Measurements from ENCODE around the gene MTSS2.

MTSS2 gene

GRCh38 chr16:70685938-70686375 is at the start of gene MTSS2:
Gene MTSS2 (minus strand): TSS chr16:70686053. CDS start chr16:70685791, 262 bp downstream.
- DNase-seq (ENCODE audit: low read depth in 2 of 2): no peak

GRCh38 chr16:70735141-70735979 is 49.5 kb upstream of the MTSS2 start:
- no peak for DNase-seq (ENCODE audit: low read depth in 2 of 2)

- no peak for DNase-seq (ENCODE audit: low read depth in 2 of 2)
These were observed 48.8 kb upstream of the MTSS2 start for GRCh38 chr16:70734522-70735095.

- no peak for DNase-seq (ENCODE audit: low read depth in 2 of 2)
These were observed 45.1 kb upstream of the MTSS2 start for GRCh38 chr16:70730944-70731343.

GRCh38 chr16:70730031-70730430 is 44.2 kb upstream of the MTSS2 start:
- no peak for DNase-seq (ENCODE audit: low read depth in 2 of 2)

- no peak for DNase-seq (ENCODE audit: low read depth in 2 of 2)
These were observed 43.4 kb upstream of the MTSS2 start for GRCh38 chr16:70729292-70729691.

- DNase-seq (ENCODE audit: low read depth in 2 of 2): no peak
These were observed 42.3 kb upstream of the MTSS2 start for GRCh38 chr16:70728150-70728549.

GRCh38 chr16:70726892-70727361 is 41.1 kb upstream of the MTSS2 start:
- DNase-seq (ENCODE audit: low read depth in 2 of 2): no peak

- no peak for DNase-seq (ENCODE audit: low read depth in 2 of 2)
These were observed 40.3 kb upstream of the MTSS2 start for GRCh38 chr16:70725912-70726828.

GRCh38 chr16:70725024-70725911 is 39.4 kb upstream of the MTSS2 start:
- DNase-seq (ENCODE audit: low read depth in 2 of 2): no peak

- DNase-seq (ENCODE audit: low read depth in 2 of 2): no peak
These were observed 38.5 kb upstream of the MTSS2 start for GRCh38 chr16:70724146-70725023.

- no peak for DNase-seq (ENCODE audit: low read depth in 2 of 2)
These were observed 37.9 kb upstream of the MTSS2 start for GRCh38 chr16:70723740-70724145.

GRCh38 chr16:70721202-70721963 is 35.5 kb upstream of the MTSS2 start:
- DNase-seq (ENCODE audit: low read depth in 2 of 2): no peak

GRCh38 chr16:70720425-70721201 is 34.8 kb upstream of the MTSS2 start:
- DNase-seq (ENCODE audit: low read depth in 2 of 2): no peak

GRCh38 chr16:70717065-70717464 is 31.2 kb upstream of the MTSS2 start:
- DNase-seq (ENCODE audit: low read depth in 2 of 2): no peak

- no peak for DNase-seq (ENCODE audit: low read depth in 2 of 2)
These were observed 30.1 kb upstream of the MTSS2 start for GRCh38 chr16:70715860-70716357.

GRCh38 chr16:70715055-70715858 is 29.4 kb upstream of the MTSS2 start:
- no peak for DNase-seq (ENCODE audit: low read depth in 2 of 2)
